Fibroblast of skin of left quadriceps (primary cell): Measurements from ENCODE around the gene NCOA6.
"Not testable (repeated sequence)": the region's sequence is repeated elsewhere in the genome, so short reads cannot be mapped to it uniquely, and the experiment has no call there.

ENCODE experiments used
- DNase-seq, 2 experiments: peaks; one replicate each; pipeline ENCODE4 v3.0.0-alpha.2; 2013; ENCODE audit warnings: low read depth in 2 of 2

The NCOA6 gene

GRCh38 chr20:34719242-34720017 lies 106.0 kb downstream of the NCOA6 start:
- not testable (repeated sequence) for DNase-seq

- DNase-seq: no peak
These were observed 108.0 kb downstream of the NCOA6 start for GRCh38 chr20:34717230-34718095.

- no peak for DNase-seq
These were observed 108.6 kb downstream of the NCOA6 start for GRCh38 chr20:34716921-34717229.

GRCh38 chr20:34715384-34715783 lies 110.1 kb downstream of the NCOA6 start:
- DNase-seq: no peak

GRCh38 chr20:34713944-34714515 lies 111.4 kb downstream of the NCOA6 start:
- DNase-seq: not testable (repeated sequence)

- DNase-seq: peak; percentile 94 to 95
These were observed 112.1 kb downstream of the NCOA6 start for GRCh38 chr20:34713194-34713943.

- no peak for DNase-seq
These were observed 112.8 kb downstream of the NCOA6 start for GRCh38 chr20:34712525-34713192.

- no peak for DNase-seq
These were observed 113.5 kb downstream of the NCOA6 start for GRCh38 chr20:34711813-34712430.

- DNase-seq: no peak
These were observed 114.4 kb downstream of the NCOA6 start for GRCh38 chr20:34710861-34711574.

GRCh38 chr20:34710568-34710839 lies 114.9 kb downstream of the NCOA6 start:
- no peak for DNase-seq

- DNase-seq: peak in 1 of 2 experiments; percentile 32
These were observed 115.5 kb downstream of the NCOA6 start for GRCh38 chr20:34709831-34710567.

GRCh38 chr20:34709044-34709830 lies 116.2 kb downstream of the NCOA6 start:
- DNase-seq: peak; percentile 44 to 45

GRCh38 chr20:34708621-34709043 lies 116.8 kb downstream of the NCOA6 start:
- DNase-seq: no peak

- DNase-seq: no peak
These were observed 118.3 kb downstream of the NCOA6 start for GRCh38 chr20:34706912-34707784.

- DNase-seq: no peak
These were observed 119.1 kb downstream of the NCOA6 start for GRCh38 chr20:34706302-34706875.

- DNase-seq: no peak
These were observed 119.8 kb downstream of the NCOA6 start for GRCh38 chr20:34705397-34706301.

- no peak for DNase-seq
These were observed 120.4 kb downstream of the NCOA6 start for GRCh38 chr20:34705008-34705396.
